NCI-H1048 (cell line): ENCODE results near the gene LPP.

Experiments used
- DNase-seq: peaks from one replicate; lab custom pipeline; 2025; lab: John Stamatoyannopoulos, UW

The LPP gene

DNA sequence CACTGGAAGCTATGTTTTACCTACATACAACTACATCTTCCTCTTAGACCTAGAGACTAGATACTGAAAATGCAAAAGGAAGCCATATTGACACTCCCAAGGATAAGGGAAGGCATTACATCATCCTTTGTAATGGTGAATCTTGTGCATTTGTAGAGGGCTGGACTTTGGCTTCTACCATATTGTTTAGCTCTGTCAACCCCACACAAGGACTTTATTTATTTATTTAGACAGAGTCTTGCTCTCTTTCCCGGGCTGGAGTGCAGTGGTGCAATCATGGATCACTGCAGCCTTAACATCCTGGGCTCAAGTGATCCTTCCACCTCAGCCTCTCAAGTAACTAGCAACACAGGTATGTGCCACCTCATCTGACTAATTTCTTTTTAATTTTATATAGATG lies 686.3 kb downstream of the LPP start:
- no peak for DNase-seq

- peak; percentile 52 for DNase-seq
These were observed 687.9 kb downstream of the LPP start for GRCh38 chr3:188841906-188842305.

GRCh38 chr3:188842639-188843038 lies 688.7 kb downstream of the LPP start:
- no peak for DNase-seq

- no peak for DNase-seq
These were observed 690.1 kb downstream of the LPP start for GRCh38 chr3:188844096-188844495.

- no peak for DNase-seq
These were observed 691.6 kb downstream of the LPP start for GRCh38 chr3:188845514-188845913.

- DNase-seq: no peak
These were observed 695.0 kb downstream of the LPP start for GRCh38 chr3:188848947-188849346.

DNA sequence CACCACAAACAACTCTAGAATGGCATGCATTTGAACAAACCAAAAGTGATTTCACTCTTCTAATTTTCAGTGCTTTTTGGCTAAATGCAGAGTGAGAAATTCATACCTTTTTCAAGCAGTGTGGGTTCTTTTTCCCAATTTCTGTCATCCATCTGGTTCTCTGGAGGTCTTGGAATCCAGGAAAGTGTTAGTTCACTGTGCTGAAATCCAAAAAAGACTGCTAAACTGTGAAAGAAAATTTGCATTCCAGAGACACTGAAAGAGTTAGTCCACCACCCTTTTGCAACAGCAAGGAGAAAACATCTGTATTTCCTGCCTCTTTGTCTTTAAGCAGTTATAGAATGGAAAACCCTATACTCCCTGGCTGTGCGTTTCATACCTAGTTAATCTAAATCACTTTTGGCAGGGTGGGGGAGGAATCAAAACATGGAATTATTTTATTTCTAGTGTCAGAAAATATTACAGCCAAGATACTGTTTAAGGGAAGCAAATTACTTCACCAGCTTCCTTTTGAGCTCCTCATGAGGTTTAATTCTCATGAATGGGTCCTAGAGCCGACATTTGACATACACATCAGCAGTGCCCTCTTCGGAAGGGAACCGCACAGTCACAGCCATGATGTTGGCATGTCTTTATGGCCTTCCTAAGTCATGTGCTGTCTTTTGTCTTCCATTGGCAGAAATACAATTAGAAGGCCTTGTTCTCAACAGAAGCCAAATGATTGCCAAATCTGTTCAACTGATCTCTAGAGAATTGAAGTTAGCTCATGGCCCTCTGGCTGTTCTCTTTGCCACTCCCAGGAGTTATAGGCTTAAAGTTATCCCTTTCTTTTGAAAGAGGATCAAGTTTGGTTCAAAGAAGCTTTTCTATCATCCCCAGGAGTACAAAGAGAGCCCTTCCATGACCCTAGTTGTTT lies 700.2 kb downstream of the LPP start:
- DNase-seq: no peak

DNA sequence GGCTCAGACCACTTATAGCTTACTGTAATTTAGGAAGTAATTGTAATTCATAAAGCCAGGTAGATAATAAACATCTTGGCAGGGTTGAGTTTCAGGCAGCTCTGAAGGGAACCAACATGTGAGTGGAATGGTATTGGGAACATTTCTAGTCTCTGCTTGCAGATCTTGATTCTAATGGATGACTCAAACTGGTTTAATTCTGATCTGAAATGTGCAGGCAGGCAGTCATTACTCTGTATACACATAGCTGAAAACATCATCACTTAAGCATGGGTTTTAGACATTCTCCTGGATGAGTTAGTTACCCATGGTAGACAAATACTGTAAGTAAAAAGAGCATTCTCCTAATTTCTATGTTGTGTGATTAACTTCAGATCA lies 700.8 kb downstream of the LPP start:
- DNase-seq: no peak

DNA sequence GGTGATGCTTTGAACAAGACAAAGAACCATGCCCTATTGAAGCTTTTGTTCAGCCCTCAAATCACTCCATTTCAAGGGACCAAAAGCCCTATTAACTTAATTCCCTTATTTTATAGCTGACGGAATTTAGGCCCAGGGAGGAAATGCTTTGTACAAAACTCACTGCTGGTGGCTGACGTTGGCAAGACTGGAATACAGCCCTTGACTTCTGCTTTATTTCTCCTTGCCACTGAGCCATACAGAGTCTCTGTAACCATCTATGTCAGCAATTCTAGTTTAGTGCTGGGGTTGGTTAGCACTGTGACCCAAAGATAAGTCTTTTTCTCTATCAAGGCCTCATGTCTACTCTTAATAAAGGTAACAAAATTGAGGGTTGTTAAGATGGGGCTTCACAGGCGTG lies 701.7 kb downstream of the LPP start:
- no peak for DNase-seq

DNA sequence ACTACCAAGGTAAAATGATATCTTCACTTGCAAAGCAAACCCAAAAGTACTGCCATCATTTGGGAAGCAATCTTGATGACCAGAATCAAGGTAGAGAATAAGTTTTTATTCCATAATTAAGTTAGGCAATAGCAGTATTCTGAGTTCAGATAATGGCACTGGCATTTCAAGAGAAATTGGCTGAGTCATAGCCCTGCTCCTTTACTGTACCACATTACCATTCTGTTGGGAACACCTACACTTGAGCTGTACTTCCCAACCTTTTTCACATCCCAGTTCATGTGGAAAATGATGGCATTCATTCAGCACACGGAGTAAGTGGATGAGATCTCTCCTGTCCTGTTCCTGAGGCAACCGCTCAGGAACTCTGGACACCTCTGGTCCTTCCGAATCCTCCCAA lies 706.2 kb downstream of the LPP start:
- no peak for DNase-seq

DNA sequence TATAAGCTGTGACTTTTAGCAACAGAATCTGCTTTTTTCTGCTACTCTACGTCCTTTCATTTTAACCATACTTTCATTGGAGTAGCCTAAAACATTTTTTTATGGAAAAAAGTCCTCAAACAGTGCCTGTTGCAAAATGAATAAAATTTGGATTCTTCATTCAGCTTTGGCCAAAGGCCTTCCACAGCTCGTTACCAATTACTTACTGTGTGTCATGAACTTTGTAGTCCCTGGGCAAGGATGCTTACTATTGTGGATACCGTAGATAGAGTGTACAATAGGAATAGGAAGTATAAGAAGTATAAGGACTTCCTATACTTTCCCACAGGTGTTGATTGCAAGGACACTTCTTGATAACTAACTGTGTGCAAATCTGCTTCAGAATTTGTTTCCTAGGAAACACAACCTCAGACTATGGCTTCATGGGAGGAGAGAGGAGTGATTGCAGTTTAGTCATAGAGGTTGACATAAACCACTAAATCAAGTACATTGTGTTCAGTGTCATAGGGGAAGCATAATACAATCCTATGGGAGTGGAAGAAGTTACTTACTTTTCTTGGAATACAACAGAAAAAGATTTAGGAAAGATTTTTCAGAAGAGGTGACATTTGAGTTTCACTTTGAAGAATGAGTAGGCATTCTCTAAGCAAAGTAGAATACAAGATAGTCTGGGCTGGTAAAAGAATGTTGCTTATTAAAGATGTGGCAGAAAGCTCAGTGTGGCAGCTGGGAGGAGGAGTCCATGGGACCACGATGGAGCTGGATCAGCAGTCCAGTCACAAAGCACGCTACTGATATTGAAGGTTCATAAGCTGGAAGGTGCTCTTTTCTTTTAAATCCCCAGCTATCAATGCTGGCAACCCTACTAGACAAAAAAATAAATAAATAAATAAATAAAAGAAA lies 708.1 kb downstream of the LPP start:
- no peak for DNase-seq

GRCh38 chr3:188863999-188864406 lies 710.0 kb downstream of the LPP start:
- DNase-seq: no peak

DNA sequence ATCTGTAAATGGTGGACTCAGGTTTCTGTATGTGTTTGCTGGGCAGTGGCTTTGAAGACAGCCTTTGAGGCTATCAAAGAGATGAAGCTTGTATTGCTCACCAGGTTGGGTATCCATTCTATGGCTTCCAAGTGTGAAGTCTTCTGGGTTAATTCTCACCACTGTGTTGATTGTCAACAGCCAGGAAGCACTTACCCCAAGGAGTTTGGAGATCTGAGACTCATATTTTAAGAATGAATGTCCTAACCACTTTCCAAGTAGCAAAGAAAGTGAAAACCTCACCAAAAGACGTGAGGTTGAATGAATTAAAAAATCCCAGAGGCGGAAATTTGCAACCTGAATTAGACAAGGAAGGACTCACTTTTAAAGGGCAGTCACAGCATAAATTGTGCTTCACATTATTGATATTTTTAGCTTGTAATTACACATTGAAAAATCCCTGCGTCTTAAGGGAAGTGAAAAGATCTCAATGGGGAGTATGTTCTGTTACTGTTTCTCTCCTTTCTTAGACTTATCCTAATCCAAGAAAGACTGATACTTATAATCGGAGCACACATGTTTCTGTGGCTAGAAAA lies 713.8 kb downstream of the LPP start:
- DNase-seq: no peak

GRCh38 chr3:188868803-188869202 lies 714.8 kb downstream of the LPP start:
- DNase-seq: no peak

DNA sequence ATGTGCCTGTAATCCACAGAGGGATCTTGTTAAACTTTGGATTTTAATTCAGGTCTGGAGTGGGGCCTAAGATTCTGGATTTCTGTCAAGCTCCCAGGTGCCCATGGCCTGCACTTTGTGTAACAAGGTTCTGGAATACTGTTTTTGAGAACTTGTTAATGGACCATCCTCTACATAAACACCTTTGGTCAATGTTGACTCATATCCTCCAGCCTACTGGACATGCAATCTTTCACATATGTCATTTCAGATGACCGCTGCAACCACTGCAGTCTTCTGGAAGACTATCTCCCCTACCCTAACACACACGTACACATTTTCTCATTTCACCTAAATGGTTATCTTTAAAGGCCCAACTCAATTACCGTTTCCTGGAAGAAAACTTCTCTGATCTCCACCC lies 715.7 kb downstream of the LPP start:
- no peak for DNase-seq

DNA sequence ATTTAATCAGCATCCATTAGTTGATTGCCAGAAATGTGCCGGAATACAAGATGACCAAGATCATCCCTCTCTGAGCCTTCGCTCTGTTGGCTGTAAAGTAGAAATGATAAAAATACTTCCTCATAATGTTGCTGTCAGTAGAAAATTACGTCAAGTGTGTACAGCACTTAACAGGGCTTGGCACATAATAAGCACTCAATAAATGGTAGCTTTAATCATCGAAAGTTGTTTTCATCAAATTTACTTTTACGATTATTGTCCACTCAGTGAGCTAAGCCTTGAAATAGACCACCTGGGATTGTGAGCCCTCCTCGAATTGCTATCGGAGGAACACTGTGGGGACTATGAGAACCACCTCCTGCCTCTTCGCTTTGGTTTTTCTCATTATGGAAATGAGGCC lies 716.5 kb downstream of the LPP start:
- no peak for DNase-seq

DNA sequence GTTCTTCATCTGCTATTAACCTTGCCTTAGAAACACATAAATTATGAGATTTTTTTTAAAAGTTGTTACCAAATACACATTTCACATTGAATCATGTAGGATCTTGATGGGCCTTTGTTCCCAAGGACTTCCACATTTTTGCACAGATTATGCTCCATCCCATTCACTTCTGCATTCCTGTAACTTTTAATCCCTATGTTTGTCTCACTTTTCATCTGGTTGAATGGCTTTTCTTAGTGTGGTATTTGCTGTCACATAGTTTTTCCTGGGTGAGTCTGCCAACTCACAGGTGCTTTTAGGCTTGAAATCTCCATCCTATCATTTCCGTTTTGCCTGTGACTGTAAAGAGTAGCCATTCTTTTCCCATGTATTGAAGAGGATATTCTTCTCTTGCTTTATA lies 720.6 kb downstream of the LPP start:
- no peak for DNase-seq

GRCh38 chr3:188875413-188875812 lies 721.5 kb downstream of the LPP start:
- DNase-seq: no peak

DNA sequence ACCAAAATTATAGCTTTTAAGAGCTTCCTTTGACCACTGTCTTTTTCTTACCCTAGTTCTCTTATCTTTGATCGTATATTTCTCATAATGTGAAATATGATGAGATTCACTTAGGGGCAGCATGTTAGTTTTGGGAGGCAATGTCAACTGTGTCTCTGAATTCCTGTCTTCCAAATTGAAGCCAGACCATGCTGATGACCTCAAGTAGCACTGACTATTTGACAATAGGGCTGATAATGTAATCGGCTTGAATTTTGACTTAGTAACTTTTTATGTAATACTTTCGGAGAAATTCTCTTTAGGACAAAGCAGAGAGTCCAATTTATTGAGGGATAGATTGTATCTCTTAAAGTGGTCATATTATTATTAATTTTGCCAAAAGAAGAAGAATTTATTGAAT lies 722.4 kb downstream of the LPP start:
- DNase-seq: no peak

DNA sequence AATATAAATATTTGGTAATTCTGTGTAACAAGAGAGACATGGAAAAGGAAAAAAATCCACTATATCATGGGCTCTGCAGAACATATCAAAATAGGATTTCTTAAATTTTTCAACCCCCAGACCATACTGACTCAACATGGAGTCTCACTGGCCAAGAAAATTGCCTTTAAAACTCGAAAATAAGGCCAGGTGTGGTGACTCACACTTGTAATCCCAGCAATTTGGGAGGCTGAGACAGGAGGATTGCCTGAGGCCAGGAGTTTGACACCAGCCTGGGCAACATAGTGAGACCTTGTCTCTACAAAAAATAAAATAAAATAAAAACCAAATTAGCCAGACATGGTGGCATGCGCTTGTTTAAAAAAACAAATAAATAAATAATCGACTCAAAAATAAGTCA lies 723.4 kb downstream of the LPP start:
- no peak for DNase-seq

GRCh38 chr3:188878076-188878475 lies 724.1 kb downstream of the LPP start:
- DNase-seq: no peak

DNA sequence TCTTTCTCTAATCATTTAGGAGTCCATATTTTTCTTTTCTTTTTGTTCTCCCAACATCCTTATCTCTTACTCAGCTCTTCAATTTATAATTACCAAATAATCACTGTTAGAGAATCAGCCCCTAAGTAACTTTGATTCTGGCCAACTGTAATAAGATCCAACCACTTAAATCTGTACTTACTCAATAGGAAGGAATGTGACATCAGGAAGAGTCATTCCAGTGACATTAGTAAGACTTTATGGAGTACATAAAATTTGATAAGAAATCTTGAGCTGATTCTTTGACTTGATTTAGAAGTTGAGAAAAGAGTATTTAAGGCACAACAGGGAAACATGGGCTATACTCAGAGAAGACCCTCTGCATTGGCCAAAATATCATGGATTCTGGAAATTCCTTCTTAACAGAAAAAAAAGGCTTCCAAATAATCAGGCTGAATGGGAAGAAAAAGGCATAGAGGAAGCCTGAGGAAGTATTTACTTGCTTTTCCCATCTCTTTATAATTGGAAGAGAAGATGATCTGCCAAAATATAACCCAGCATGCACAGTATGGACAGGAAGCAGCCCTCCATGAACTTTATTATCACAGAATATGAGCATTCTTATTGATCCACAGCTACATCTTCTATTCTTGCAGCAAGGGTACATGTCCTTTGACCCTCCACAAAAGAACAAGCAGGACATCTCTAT lies 728.1 kb downstream of the LPP start:
- no peak for DNase-seq
